HEK293 (cell line): ENCODE results near the gene ZNF280B.

Source experiments
- REST ChIP-seq: fragments of 450-650 bp; formaldehyde crosslinking; IDR thresholded peaks from 2 replicates; pipeline ENCODE4 v1.5.1; 2016; ENCODE audit warnings: missing biosample characterization, missing genetic modification characterization
- SETDB1 ChIP-seq: IDR thresholded peaks from one replicate; pipeline ENCODE4 v1.6.1; 2017; ENCODE audit warnings: mild to moderate bottlenecking, low read length, moderate library complexity, mixed read lengths; ENCODE audit not compliant: insufficient read length
- TCF7L2 ChIP-seq: IDR thresholded peaks from 2 replicates; pipeline ENCODE4 v1.6.1; 2011; ENCODE audit warnings: low read depth, mild to moderate bottlenecking, inconsistent platforms, low read length, moderate library complexity, borderline replicate concordance
- ZBTB49 ChIP-seq: fragments of 450-650 bp; formaldehyde crosslinking; IDR thresholded peaks from 2 replicates; pipeline ENCODE4 v1.5.1; 2016; ENCODE audit warnings: missing biosample characterization, missing genetic modification characterization, low read depth

GRCh38 chr22:22556995-22557925 lies 48.7 kb upstream of the ZNF280B start:
- TF ChIP-seq ZBTB49 (tag by site-specific recombination) (no peak), REST (tag by site-specific recombination) (no peak), SETDB1 (no peak), TCF7L2 (no peak)
